Measurements from ENCODE around the gene CAPN8. TPM values are rescaled to one million over a fixed set of nuclear protein-coding genes. Genes with fewer than 3 reads are reported as not detected.

The CAPN8 gene
- total RNA-seq, 1 donor from 2014 or later: 0.49 TPM

DNA sequence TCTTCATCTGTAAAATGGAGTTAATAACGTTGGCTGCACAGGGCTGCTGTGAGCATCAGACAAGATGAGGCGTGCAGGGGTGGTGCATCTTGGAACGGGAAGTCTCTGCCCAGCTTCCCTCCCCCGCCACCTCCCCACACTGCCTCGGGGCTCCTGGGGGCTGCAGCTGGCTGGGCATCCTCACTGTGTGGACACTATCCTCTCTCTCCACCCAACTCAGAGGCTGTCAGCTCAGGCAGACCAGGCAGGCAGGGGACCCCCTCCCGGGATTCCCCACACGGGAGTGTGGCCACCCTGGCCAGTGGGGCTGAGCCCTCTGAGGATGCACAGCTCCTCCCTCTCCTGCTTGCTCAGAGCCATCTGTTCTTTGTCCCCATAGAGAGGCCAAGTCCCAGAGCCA is 149.6 kb downstream of the CAPN8 start:
- Histone ChIP-seq H3K27ac (no peak overlapping the region), H3K4me1 (no peaks in the 10 kb centered on the region), H3K4me3 (no peak overlapping the region), H3K9me3 (no peaks in the 10 kb centered on the region), H3K36me3 (no peaks in the 10 kb centered on the region), H3K27me3 (no peaks in the 10 kb centered on the region)
- intact Hi-C loops (cut with DNase I): no loop called here
- TF ChIP-seq POLR2AphosphoS5 (IDR thresholded peaks at IDR 0.05; ENCODE audit: insufficient read depth in 1 of 2, low read depth in 1 of 2) (no peak), POLR2A (IDR thresholded peaks at IDR 0.05) (no peak)
- TF ChIP-seq, protein P1, sequence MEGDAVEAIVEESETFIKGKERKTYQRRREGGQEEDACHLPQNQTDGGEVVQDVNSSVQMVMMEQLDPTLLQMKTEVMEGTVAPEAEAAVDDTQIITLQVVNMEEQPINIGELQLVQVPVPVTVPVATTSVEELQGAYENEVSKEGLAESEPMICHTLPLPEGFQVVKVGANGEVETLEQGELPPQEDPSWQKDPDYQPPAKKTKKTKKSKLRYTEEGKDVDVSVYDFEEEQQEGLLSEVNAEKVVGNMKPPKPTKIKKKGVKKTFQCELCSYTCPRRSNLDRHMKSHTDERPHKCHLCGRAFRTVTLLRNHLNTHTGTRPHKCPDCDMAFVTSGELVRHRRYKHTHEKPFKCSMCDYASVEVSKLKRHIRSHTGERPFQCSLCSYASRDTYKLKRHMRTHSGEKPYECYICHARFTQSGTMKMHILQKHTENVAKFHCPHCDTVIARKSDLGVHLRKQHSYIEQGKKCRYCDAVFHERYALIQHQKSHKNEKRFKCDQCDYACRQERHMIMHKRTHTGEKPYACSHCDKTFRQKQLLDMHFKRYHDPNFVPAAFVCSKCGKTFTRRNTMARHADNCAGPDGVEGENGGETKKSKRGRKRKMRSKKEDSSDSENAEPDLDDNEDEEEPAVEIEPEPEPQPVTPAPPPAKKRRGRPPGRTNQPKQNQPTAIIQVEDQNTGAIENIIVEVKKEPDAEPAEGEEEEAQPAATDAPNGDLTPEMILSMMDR (IDR thresholded peaks at IDR 0.05): no peak
- no peak for DNase-seq (ENCODE audit: extremely low spot score in 2 of 2)

DNA sequence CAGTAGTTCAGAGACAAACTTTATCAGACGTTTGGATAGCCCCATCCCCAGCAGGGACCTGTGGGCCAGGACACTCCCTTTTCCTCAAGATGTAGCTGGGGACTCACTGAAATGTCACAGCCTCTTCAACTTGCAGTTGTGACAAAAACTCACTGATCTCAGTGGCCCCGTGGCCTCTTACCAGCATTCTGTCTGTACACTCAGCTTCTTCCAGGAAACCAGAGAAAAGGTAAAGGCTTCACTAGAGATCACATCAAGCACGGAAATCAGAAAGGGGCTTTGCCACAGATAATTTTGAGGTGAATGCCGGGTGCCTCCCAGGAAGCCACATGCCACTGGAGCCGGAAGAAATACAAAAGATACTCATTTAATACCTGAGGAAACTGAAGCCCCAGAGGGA is 150.1 kb downstream of the CAPN8 start:
- TF ChIP-seq, protein P1 (IDR thresholded peaks at IDR 0.05): no peak
- TF ChIP-seq POLR2A (IDR thresholded peaks at IDR 0.05): no peak
- no peak for TF ChIP-seq POLR2AphosphoS5 (IDR thresholded peaks at IDR 0.05; ENCODE audit: insufficient read depth in 1 of 2, low read depth in 1 of 2)
- Histone ChIP-seq H3K27ac (no peak overlapping the region), H3K36me3 (no peaks in the 10 kb centered on the region), H3K9me3 (no peaks in the 10 kb centered on the region), H3K27me3 (no peaks in the 10 kb centered on the region), H3K4me3 (no peak overlapping the region), H3K4me1 (no peaks in the 10 kb centered on the region)
- intact Hi-C loops (cut with DNase I): no loop called here
- no peak for DNase-seq (ENCODE audit: extremely low spot score in 2 of 2)

DNA sequence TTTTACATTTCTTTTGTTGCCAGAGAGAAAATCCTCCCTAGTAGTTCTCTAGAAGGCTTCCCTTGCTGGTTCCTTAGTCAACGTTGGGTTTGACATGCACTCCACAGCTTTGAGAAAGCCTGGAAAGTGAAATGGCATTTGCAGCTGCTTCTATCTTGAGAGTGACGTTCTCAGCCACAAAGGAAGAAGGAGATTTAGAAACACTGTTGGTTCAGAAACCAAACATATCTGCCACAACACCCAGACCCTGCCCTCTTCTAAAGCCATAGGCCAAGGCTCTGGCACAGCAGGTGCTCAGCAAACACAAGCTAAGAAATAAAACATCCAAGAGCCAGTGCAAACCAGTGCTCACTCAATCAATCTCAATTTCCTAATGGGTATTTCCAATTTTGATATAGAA is 150.9 kb downstream of the CAPN8 start:
- Histone ChIP-seq H3K9me3 (no peaks in the 10 kb centered on the region), H3K36me3 (no peaks in the 10 kb centered on the region), H3K27me3 (no peaks in the 10 kb centered on the region), H3K4me3 (no peak overlapping the region), H3K4me1 (no peaks in the 10 kb centered on the region), H3K27ac (no peak overlapping the region)
- intact Hi-C loops (cut with DNase I): no loop called here
- no peak for DNase-seq (ENCODE audit: extremely low spot score in 2 of 2)
- no peak for TF ChIP-seq POLR2AphosphoS5 (IDR thresholded peaks at IDR 0.05; ENCODE audit: insufficient read depth in 1 of 2, low read depth in 1 of 2)
- TF ChIP-seq, protein P1 (IDR thresholded peaks at IDR 0.05): no peak

DNA sequence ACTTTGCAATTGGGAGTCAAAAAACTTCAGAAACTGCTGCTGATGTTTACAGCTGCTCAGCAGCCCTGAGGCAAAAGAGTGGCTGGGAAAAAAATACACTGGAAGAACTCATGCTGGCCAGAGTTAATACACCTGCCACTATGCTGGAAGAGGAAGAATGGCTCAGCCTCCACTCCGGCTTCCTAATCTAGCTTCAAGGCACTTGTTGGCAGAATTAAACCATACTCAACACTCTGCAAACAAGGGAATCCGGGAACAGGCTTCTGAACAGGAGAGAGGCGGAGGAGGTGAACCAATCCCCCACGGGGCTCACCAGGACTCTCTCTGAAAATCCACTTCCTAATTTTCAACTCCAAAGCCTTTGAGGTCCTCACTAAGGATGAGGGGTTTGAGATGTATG is 152.2 kb downstream of the CAPN8 start:
- Histone ChIP-seq H3K36me3 (no peaks in the 10 kb centered on the region), H3K27me3 (no peaks in the 10 kb centered on the region), H3K27ac (no peak overlapping the region), H3K9me3 (no peaks in the 10 kb centered on the region), H3K4me3 (no peak overlapping the region), H3K4me1 (no peaks in the 10 kb centered on the region)
- DNase-seq (ENCODE audit: extremely low spot score in 2 of 2): no peak
- no peak for TF ChIP-seq POLR2A (IDR thresholded peaks at IDR 0.05)
- TF ChIP-seq POLR2AphosphoS5 (IDR thresholded peaks at IDR 0.05; ENCODE audit: insufficient read depth in 1 of 2, low read depth in 1 of 2): no peak
- TF ChIP-seq, protein P1 (IDR thresholded peaks at IDR 0.05): no peak
- intact Hi-C loops (cut with DNase I): no loop called here

DNA sequence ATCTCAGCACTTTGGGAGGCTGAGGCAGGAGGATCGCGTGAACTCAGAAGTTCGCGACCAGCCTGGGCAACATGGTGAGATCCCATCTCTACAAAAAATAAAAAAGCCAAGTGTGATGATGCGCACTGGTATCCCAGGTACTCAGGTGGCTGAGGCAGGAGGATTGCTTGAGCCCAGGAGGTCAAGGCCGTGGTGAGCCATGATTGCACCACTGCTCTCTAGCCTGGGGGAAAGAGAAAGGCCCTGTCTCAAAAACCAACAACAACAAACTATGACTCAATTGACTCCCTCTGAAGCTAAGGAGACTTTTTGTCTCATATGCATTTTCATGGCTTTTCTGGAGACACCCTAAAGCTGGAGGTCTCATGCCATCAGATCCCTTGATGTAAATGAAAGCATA is 153.4 kb downstream of the CAPN8 start:
- Histone ChIP-seq H3K36me3 (no peaks in the 10 kb centered on the region), H3K27me3 (no peaks in the 10 kb centered on the region), H3K9me3 (no peaks in the 10 kb centered on the region), H3K27ac (no peak overlapping the region), H3K4me3 (no peak overlapping the region), H3K4me1 (no peaks in the 10 kb centered on the region)
- intact Hi-C loops (cut with DNase I): no loop called here
- TF ChIP-seq POLR2AphosphoS5 (IDR thresholded peaks at IDR 0.05; ENCODE audit: insufficient read depth in 1 of 2, low read depth in 1 of 2): no peak
- TF ChIP-seq POLR2A (IDR thresholded peaks at IDR 0.05): no peak
- TF ChIP-seq, protein P1 (IDR thresholded peaks at IDR 0.05): no peak
- no peak for DNase-seq (ENCODE audit: extremely low spot score in 2 of 2)
